GM12874 (cell line): ENCODE results near the gene PML.

Source experiments
- TF ChIP-seq, protein P1 (sequence below): IDR thresholded peaks from 2 replicates; pipeline ENCODE4 v1.5.1; 2011; ENCODE audit warnings: low read depth, mild to moderate bottlenecking, control low read depth, low read length, moderate library complexity; ENCODE audit not compliant: insufficient read depth

PML gene

DNA sequence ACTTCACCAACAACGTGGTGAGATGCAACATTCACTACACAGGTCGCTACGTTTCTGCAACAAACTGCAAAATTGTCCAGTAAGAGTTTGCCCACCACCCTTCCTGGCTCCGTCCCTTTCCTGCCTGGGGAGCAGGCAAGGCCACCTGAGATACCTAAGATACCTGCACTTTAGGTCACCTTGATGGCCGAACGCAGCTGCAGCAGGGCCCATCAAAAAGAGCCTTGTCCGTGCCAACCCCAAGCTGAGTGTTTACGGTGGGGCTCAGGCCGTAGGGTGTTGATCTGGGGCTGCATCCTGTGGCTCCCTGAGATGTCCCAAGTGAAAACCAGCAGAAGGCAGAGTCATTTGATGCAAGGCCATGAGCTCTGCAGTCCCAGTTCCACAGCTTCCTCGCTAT is 45.0 kb upstream of the PML start:
- TF ChIP-seq, protein P1, sequence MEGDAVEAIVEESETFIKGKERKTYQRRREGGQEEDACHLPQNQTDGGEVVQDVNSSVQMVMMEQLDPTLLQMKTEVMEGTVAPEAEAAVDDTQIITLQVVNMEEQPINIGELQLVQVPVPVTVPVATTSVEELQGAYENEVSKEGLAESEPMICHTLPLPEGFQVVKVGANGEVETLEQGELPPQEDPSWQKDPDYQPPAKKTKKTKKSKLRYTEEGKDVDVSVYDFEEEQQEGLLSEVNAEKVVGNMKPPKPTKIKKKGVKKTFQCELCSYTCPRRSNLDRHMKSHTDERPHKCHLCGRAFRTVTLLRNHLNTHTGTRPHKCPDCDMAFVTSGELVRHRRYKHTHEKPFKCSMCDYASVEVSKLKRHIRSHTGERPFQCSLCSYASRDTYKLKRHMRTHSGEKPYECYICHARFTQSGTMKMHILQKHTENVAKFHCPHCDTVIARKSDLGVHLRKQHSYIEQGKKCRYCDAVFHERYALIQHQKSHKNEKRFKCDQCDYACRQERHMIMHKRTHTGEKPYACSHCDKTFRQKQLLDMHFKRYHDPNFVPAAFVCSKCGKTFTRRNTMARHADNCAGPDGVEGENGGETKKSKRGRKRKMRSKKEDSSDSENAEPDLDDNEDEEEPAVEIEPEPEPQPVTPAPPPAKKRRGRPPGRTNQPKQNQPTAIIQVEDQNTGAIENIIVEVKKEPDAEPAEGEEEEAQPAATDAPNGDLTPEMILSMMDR: no peak

DNA sequence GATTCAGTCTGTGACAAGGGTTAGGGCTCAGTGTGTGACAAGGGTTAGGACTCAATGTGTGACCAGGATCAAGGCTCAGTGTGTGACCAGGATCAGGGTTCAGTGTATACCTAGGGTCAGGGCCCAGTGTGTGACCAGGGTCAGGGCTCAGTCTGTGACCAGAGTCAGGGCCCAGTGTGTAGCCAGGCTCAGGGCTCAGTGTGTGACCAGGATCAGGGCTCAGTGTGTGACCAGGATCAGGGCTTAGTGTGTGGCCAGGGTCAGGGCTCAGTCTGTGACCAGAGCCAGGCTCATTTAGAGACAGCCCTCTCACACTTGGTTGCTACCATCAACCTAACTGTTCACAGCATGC is 44.1 kb upstream of the PML start:
- TF ChIP-seq, protein P1: no peak

DNA sequence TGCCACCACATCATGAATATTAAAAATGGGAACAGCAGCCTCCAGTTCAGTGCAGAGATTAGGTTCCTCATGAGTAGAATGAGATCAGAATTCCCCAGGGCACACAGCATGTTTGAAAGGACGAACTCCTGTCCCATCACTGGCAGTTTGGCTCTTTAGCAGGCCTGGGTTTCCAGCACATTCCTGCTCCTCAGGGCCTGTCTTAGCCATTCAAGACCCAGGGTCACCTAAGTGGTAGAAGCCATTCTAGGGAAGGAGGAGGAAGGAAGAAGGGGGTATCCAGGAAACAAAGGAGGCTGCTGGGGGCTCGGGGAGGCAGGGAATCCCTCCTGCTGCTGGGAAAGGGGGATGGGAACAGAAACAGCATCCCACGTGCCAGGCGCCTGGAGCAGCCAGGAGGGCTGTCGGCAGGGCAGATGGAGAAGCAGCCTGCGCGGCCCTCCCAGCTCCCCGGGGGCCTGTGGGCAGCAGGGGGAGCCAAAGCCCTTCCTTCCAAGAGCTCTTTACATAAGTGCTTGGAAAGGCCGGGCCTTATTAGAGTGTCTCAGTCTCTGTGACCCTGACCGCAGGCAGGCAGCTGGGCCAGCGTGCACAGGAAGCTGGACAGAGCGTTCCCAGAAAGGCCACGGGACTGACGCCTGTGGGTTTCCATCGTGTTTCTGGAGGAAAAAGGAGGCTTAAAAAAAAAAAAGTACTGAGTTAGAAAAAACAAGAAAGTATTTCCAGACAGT is 43.5 kb upstream of the PML start:
- TF ChIP-seq, protein P1: peak; percentile 78

DNA sequence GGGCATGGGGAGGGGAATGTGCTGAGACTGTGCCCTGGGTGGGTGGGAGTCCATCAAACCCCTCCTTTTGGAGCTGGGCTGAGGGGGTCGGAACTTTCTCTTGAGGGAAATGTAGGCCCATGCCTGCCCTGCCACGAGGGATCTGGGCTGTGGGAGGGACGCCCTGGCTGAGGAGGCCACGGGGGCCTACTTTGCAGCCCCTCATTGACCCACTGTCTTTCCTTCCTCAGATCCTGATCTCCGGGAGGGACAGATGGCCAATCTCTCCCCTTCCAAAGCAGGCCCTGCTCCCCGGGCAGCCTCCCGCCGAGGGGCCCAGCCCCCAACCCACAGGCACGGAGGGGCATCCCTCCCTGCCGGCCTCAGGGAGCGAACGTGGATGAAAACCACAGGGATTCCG is 42.9 kb upstream of the PML start:
- TF ChIP-seq, protein P1: no peak

DNA sequence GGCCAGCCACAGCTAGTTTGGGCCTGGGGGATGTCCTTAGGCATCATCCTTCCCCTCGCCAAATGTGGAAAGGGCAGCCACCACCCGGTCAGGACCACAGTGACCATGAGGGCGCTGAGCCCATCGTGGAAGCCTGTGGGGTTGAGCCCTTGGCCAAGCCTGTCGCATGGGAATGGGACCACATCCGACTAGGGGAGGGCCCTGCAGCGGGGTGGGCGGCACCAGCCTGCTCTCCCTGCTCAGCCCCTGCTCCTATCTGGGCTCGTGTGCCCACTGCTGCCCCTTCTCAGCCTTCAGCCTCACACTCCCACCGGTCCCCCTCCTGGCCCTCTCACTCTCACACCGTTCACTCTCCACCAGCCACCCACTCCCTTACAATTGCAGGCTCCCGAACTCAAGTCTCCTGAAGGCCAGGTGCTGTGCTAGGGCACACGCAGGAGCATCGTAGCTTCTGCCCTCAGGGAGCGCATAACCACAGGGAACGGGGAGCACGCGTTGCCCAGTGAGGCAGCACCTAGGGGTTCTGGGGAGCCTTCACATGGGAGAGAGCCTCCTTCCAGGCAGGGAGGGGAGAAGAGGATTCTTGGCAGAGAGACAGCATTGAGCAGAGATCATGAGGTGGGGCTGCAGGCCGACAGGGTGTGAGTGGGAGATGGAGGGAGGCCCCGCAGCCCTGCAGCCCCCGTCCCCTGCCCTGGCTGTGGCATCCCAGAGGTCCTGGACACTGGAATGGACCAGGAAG is 42.2 kb upstream of the PML start:
- TF ChIP-seq, protein P1: no peak

DNA sequence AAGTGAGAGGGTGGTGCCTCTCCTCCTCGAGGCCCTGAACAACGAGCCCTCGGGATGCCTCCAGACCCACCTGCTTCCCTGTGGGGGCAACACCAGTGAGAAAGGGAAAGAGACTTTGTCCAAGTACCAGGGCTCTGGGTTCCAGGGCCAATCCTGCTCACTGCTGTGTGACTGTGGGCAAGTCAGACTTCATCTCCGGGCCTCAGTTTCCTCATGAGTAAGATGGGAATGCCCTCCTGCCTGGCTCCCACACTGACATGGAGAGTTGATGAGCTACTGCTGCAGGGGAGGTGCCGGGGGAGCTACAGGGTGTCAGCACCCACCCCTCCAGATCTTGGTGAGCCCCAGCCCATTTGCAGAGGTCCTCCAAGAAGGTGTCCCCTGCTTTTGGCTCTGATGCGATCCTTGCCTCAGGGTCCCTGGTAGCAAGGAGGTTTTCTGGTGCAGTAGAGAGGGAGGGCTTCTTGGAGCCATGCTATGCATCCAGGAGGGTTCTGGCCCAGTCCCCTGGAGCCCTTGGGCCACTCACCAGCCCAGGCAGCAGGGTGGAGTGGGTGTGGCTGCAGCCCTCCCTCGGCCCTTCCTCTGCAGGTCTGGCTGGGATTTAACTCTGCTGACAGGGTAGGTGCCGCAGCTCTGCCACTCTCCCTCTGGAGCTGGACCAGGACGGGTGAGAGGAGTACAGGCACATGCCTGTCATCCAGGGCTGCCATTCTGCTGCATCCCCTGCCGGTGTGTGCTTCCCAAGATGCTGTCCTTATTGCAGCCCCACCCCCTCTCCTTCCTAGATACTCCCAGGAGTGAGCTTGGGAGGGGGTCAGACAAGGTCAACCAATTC is 41.4 kb upstream of the PML start:
- TF ChIP-seq, protein P1: no peak

DNA sequence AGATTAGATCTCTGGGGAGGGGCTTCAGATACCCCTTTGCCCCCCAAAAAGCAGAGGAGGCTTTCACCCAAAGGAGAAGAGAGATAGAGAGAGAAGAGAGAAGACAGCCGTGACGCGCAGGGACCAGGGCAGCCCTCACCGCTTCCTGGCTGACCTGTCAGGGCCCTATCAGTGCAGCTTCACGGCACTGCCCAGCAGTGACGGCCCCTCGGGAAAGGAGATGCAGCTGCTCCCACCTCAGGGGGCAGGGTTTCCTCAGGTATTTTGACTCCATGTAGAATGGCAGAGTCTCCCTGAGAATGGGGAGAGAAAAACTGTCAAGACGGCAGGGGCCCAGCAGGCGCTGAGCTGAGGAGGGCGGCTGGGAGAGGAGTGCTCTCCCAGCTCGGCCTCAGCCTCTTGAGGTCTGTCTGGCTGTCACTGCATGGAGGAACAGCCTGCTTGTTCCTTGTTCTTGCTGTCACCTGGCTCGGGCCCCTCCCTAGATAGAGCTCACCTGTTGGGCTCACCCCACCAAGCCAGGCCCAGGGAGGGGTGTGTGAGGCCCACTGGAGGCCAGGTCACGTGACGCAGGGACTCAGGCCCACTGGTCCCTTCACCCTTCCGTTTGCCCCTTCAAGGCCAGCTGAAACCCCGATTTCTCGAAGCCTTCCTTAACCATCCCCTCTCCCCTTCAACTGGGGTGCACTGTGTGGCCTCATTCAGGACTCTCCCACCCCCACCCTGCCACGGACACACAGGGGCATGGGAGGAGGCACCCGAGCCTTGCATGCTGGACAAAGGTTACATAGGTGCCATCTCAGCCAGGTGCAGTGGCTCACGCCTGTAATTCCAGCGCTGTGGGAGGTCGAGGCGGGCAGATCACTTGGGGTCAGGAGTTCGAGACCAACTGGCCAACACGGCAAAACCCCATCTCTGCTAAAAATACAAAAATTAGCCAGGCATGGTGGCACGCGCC is 40.0 kb upstream of the PML start:
- TF ChIP-seq, protein P1: no peak
